Amniotic epithelial cell (primary cell): ENCODE measurements around the gene AGAP1.

Source experiments
- DNase-seq: peaks from one replicate; pipeline ENCODE4 v3.0.0-alpha.2; 2010; ENCODE audit warnings: low read depth

AGAP1 gene

GRCh38 chr2:235550378-235550760, 56.5 kb downstream of the AGAP1 start:
- DNase-seq, result no peak

GRCh38 chr2:235550946-235551345, 57.1 kb downstream of the AGAP1 start:
- no peak for DNase-seq

GRCh38 chr2:235551965-235552364, 58.1 kb downstream of the AGAP1 start:
- DNase-seq, result peak; percentile 22

GRCh38 chr2:235552671-235553070, 58.8 kb downstream of the AGAP1 start:
- no peak for DNase-seq

- DNase-seq, result no peak
Measured at GRCh38 chr2:235553291-235553690, 59.4 kb downstream of the AGAP1 start.

- no peak for DNase-seq
Measured at GRCh38 chr2:235553696-235554100, 59.9 kb downstream of the AGAP1 start.

GRCh38 chr2:235554385-235554784, 60.5 kb downstream of the AGAP1 start:
- DNase-seq, result no peak

- no peak for DNase-seq
Measured at GRCh38 chr2:235554936-235555335, 61.1 kb downstream of the AGAP1 start.

- DNase-seq, result no peak
Measured at GRCh38 chr2:235555371-235555770, 61.5 kb downstream of the AGAP1 start.

GRCh38 chr2:235556086-235556485, 62.2 kb downstream of the AGAP1 start:
- DNase-seq, result no peak

- DNase-seq, result no peak
Measured at GRCh38 chr2:235556901-235557300, 63.1 kb downstream of the AGAP1 start.

GRCh38 chr2:235557903-235558302, 64.1 kb downstream of the AGAP1 start:
- no peak for DNase-seq

- no peak for DNase-seq
Measured at GRCh38 chr2:235558572-235558971, 64.7 kb downstream of the AGAP1 start.

GRCh38 chr2:235560345-235560744, 66.5 kb downstream of the AGAP1 start:
- DNase-seq, result no peak

GRCh38 chr2:235561450-235561849, 67.6 kb downstream of the AGAP1 start:
- no peak for DNase-seq

GRCh38 chr2:235562065-235562747, 68.4 kb downstream of the AGAP1 start:
- no peak for DNase-seq

GRCh38 chr2:235563056-235563910, 69.4 kb downstream of the AGAP1 start:
- DNase-seq, result no peak

- DNase-seq, result no peak
Measured at GRCh38 chr2:235564066-235564465, 70.2 kb downstream of the AGAP1 start.

- no peak for DNase-seq
Measured at GRCh38 chr2:235564884-235565530, 71.2 kb downstream of the AGAP1 start.

GRCh38 chr2:235566415-235566814, 72.6 kb downstream of the AGAP1 start:
- no peak for DNase-seq

GRCh38 chr2:235566931-235567495, 73.2 kb downstream of the AGAP1 start:
- no peak for DNase-seq

GRCh38 chr2:235567842-235568241, 74.0 kb downstream of the AGAP1 start:
- DNase-seq, result no peak

GRCh38 chr2:235568431-235568830, 74.6 kb downstream of the AGAP1 start:
- DNase-seq, result peak; percentile 72
